Measurements from ENCODE around the gene TSPYL1.

GRCh38 chr6:116313101-116313776 is 33.5 kb upstream of the TSPYL1 start:
- TF ChIP-seq SNRNP70 (optimal IDR thresholded peaks at IDR 0.05; ENCODE audit: low read depth, low read length) (no peak), MAFG (tag; conservative IDR thresholded peaks at IDR 0.05) (no peak), RFX1 (IDR thresholded peaks at IDR 0.05) (no peak), CTCF (IDR thresholded peaks at IDR 0.05 in 2 of 3, conservative IDR thresholded peaks at IDR 0.05 in 1 of 3; ENCODE audit: insufficient read depth in 2 of 3, low read depth in 1 of 3, low read length in 3 of 3) (no peak), ZNF785 (CRISPR knock-in tag; IDR thresholded peaks at IDR 0.05) (no peak), RAD21 (CRISPR knock-in tag; conservative IDR thresholded peaks at IDR 0.05 in 1 of 2, IDR thresholded peaks at IDR 0.05 in 1 of 2) (no peak), FOXA1 (IDR thresholded peaks at IDR 0.05; ENCODE audit: borderline replicate concordance) (no peak), TEAD2 (tag; IDR thresholded peaks at IDR 0.05) (no peak), NR3C1 (CRISPR knock-in tag; IDR thresholded peaks at IDR 0.05) (no peak), ATF7 (IDR thresholded peaks at IDR 0.05) (no peak)
- TF ChIP-seq, protein P1, sequence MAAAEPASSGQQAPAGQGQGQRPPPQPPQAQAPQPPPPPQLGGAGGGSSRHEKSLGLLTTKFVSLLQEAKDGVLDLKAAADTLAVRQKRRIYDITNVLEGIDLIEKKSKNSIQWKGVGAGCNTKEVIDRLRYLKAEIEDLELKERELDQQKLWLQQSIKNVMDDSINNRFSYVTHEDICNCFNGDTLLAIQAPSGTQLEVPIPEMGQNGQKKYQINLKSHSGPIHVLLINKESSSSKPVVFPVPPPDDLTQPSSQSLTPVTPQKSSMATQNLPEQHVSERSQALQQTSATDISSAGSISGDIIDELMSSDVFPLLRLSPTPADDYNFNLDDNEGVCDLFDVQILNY (CRISPR knock-in tag; IDR thresholded peaks at IDR 0.05) = no peak

All from K562 (cell line).